COLO668 (cell line): ENCODE results near the gene KSR2.

Experiments
- DNase-seq: peaks from one replicate; lab custom pipeline; 2025; ENCODE audit not compliant: unreplicated experiment; lab: John Stamatoyannopoulos, UW

The KSR2 gene

GRCh38 chr12:117645473-117645872, 323.3 kb downstream of the KSR2 start:
- no peak for DNase-seq

- DNase-seq: no peak
These were observed 324.8 kb downstream of the KSR2 start for GRCh38 chr12:117643971-117644370.

GRCh38 chr12:117641885-117642284, 326.9 kb downstream of the KSR2 start:
- no peak for DNase-seq

- DNase-seq: no peak
These were observed 328.3 kb downstream of the KSR2 start for GRCh38 chr12:117640511-117640910.

GRCh38 chr12:117629454-117629853, 339.3 kb downstream of the KSR2 start:
- no peak for DNase-seq

- DNase-seq: peak; percentile 6
These were observed 340.1 kb downstream of the KSR2 start for GRCh38 chr12:117628711-117629110.

- no peak for DNase-seq
These were observed 346.0 kb downstream of the KSR2 start for GRCh38 chr12:117622741-117623140.

- DNase-seq: no peak
These were observed 346.7 kb downstream of the KSR2 start for GRCh38 chr12:117622087-117622486.

GRCh38 chr12:117607778-117608177, 361.0 kb downstream of the KSR2 start:
- DNase-seq: no peak

GRCh38 chr12:117606945-117607344, 361.8 kb downstream of the KSR2 start:
- DNase-seq: no peak

- DNase-seq: no peak
These were observed 362.8 kb downstream of the KSR2 start for GRCh38 chr12:117606024-117606423.

GRCh38 chr12:117603316-117604113, 365.3 kb downstream of the KSR2 start:
- no peak for DNase-seq

GRCh38 chr12:117599849-117600248, 368.9 kb downstream of the KSR2 start:
- no peak for DNase-seq

GRCh38 chr12:117596968-117597367, 371.8 kb downstream of the KSR2 start:
- peak; percentile 58 for DNase-seq

GRCh38 chr12:117595751-117596150, 373.0 kb downstream of the KSR2 start:
- no peak for DNase-seq

GRCh38 chr12:117594481-117594880, 374.3 kb downstream of the KSR2 start:
- no peak for DNase-seq

GRCh38 chr12:117593815-117594400, 374.9 kb downstream of the KSR2 start:
- no peak for DNase-seq

- DNase-seq: no peak
These were observed 376.0 kb downstream of the KSR2 start for GRCh38 chr12:117592588-117593305.

- no peak for DNase-seq
These were observed 377.8 kb downstream of the KSR2 start for GRCh38 chr12:117590999-117591398.

GRCh38 chr12:117590386-117590785, 378.4 kb downstream of the KSR2 start:
- no peak for DNase-seq

GRCh38 chr12:117589021-117589420, 379.8 kb downstream of the KSR2 start:
- DNase-seq: no peak
